Stimulated activated CD8-positive, alpha-beta memory T cell treated with anti-CD3 and anti-CD28 coated beads, Interleukin-15, amount 100 ng/mL, for 4 hours (primary cell): ENCODE measurements around the gene RBM19.
"Not testable (repeated sequence)": the region's sequence is repeated elsewhere in the genome, so short reads cannot be mapped to it uniquely, and the experiment has no call there.

ENCODE experiments used
- DNase-seq, 2 donors: peaks; one replicate each; pipeline ENCODE4 v3.0.0-alpha.2; 2020; ENCODE audit warnings: low read depth in 2 of 2

RBM19 gene

GRCh38 chr12:113905829-113906228, 60.3 kb downstream of the RBM19 start:
- DNase-seq = no peak

- DNase-seq = no peak
Measured at GRCh38 chr12:113903381-113903863, 62.7 kb downstream of the RBM19 start.

- not testable (repeated sequence) for DNase-seq
Measured at GRCh38 chr12:113901319-113901718, 64.8 kb downstream of the RBM19 start.

- DNase-seq = no peak
Measured at GRCh38 chr12:113900716-113901115, 65.4 kb downstream of the RBM19 start.

GRCh38 chr12:113899561-113900471, 66.3 kb downstream of the RBM19 start:
- DNase-seq = no peak

GRCh38 chr12:113899042-113899560, 67.0 kb downstream of the RBM19 start:
- DNase-seq = no peak

- DNase-seq = no peak
Measured at GRCh38 chr12:113898466-113898865, 67.7 kb downstream of the RBM19 start.

- no peak for DNase-seq
Measured at GRCh38 chr12:113897406-113897805, 68.7 kb downstream of the RBM19 start.

GRCh38 chr12:113896841-113897240, 69.3 kb downstream of the RBM19 start:
- no peak for DNase-seq

- DNase-seq = no peak
Measured at GRCh38 chr12:113896194-113896593, 69.9 kb downstream of the RBM19 start.

GRCh38 chr12:113895176-113895575, 70.9 kb downstream of the RBM19 start:
- DNase-seq = no peak

GRCh38 chr12:113894697-113895096, 71.4 kb downstream of the RBM19 start:
- DNase-seq = no peak

GRCh38 chr12:113893221-113893620, 72.9 kb downstream of the RBM19 start:
- no peak for DNase-seq

- no peak for DNase-seq
Measured at GRCh38 chr12:113892556-113892955, 73.6 kb downstream of the RBM19 start.

- no peak for DNase-seq
Measured at GRCh38 chr12:113891739-113892520, 74.2 kb downstream of the RBM19 start.

- DNase-seq = no peak
Measured at GRCh38 chr12:113891167-113891692, 74.9 kb downstream of the RBM19 start.

GRCh38 chr12:113889891-113890581, 76.1 kb downstream of the RBM19 start:
- no peak for DNase-seq

GRCh38 chr12:113889076-113889475, 77.0 kb downstream of the RBM19 start:
- no peak for DNase-seq

GRCh38 chr12:113888435-113888834, 77.7 kb downstream of the RBM19 start:
- DNase-seq = no peak

GRCh38 chr12:113887906-113888305, 78.2 kb downstream of the RBM19 start:
- no peak for DNase-seq

GRCh38 chr12:113886721-113887120, 79.4 kb downstream of the RBM19 start:
- DNase-seq = no peak

GRCh38 chr12:113884392-113884791, 81.7 kb downstream of the RBM19 start:
- DNase-seq = no peak
